OCI-LY1 (cell line): Measurements from ENCODE around the gene PCDHGA5.
"Not testable (repeated sequence)": the region's sequence is repeated elsewhere in the genome, so short reads cannot be mapped to it uniquely, and the experiment has no call there.

Experiments
- H2AFZ ChIP-seq: fragments of 200-600 bp; sonication (generic), shearing (Covaris generic); 2 replicates; pipeline ENCODE4 v1.6.0; 2014; ENCODE audit warnings: antibody characterized with exemption, mild to moderate bottlenecking, low read length
- H3F3A ChIP-seq: fragments of 200-600 bp; sonication (generic), shearing (Covaris generic); 2 replicates; pipeline ENCODE4 v1.6.0; 2014; ENCODE audit warnings: mild to moderate bottlenecking, antibody characterized with exemption, low read length, moderate library complexity; ENCODE audit not compliant: insufficient read depth
- H3K27ac ChIP-seq: fragments of 200-600 bp; sonication (generic); 2 replicates; pipeline ENCODE4 v1.5.1; 2014; ENCODE audit warnings: low read length, mixed run types, mild to moderate bottlenecking, low read depth; ENCODE audit not compliant: poor library complexity, severe bottlenecking
- H3K27me3 ChIP-seq: fragments of 200-600 bp; sonication (generic); 2 replicates; pipeline ENCODE4 v1.6.0; 2014; ENCODE audit warnings: antibody characterized with exemption, mild to moderate bottlenecking, low read length, moderate library complexity; ENCODE audit not compliant: insufficient read depth
- H3K36me3 ChIP-seq: fragments of 200-600 bp; sonication (generic); 2 replicates; pipeline ENCODE4 v1.6.1; 2014; ENCODE audit warnings: mild to moderate bottlenecking, antibody characterized with exemption, low read length, moderate library complexity, mixed read lengths; ENCODE audit not compliant: insufficient read depth
- H3K4me1 ChIP-seq: fragments of 200-600 bp; sonication (generic); 2 replicates; pipeline ENCODE4 v1.5.1; 2014; ENCODE audit warnings: mild to moderate bottlenecking, low read length, moderate library complexity; ENCODE audit not compliant: insufficient read depth, severe bottlenecking
- H3K4me2 ChIP-seq: fragments of 200-600 bp; sonication (generic), shearing (Covaris generic); 2 replicates; pipeline ENCODE4 v1.6.1; 2014; ENCODE audit warnings: low read length
- H3K4me3 ChIP-seq: fragments of 200-600 bp; sonication (generic); 2 replicates; pipeline ENCODE4 v1.5.1; 2014; ENCODE audit warnings: low read length, low read depth, mild to moderate bottlenecking, mixed read lengths; ENCODE audit not compliant: poor library complexity, severe bottlenecking
- H3K79me2 ChIP-seq: fragments of 200-600 bp; shearing (Covaris generic); 2 replicates; pipeline ENCODE4 v1.6.1; 2016; ENCODE audit warnings: mixed run types, low read length, mixed read lengths; ENCODE audit not compliant: insufficient read depth
- H3K9ac ChIP-seq: fragments of 200-600 bp; sonication (generic), shearing (Covaris generic); 2 replicates; pipeline ENCODE4 v1.6.1; 2014; ENCODE audit warnings: mild to moderate bottlenecking, low read length, mixed read lengths
- H3K9me2 ChIP-seq: fragments of 200-600 bp; sonication (generic), shearing (Covaris generic); 2 replicates; pipeline ENCODE4 v1.6.1; 2014; ENCODE audit warnings: low read depth, mild to moderate bottlenecking, low read length, mixed read lengths
- H3K9me3 ChIP-seq: fragments of 200-600 bp; shearing (Covaris generic); 2 replicates; pipeline ENCODE4 v1.6.1; 2014; ENCODE audit warnings: low read length, mixed read lengths
- H4K20me1 ChIP-seq: fragments of 200-600 bp; sonication (generic), shearing (Covaris generic); 2 replicates; pipeline ENCODE4 v1.6.0; 2016; ENCODE audit warnings: mild to moderate bottlenecking, low read length; ENCODE audit not compliant: insufficient read depth
- EZH2 ChIP-seq: fragments of 200-600 bp; sonication (generic), shearing (Covaris generic); IDR thresholded peaks from 2 replicates; pipeline ENCODE4 v1.8.0; 2017; ENCODE audit warnings: borderline replicate concordance, mixed run types, mild to moderate bottlenecking, antibody characterized with exemption, low read length, moderate library complexity, mixed read lengths
- TF ChIP-seq, protein P1 (sequence below): fragments of 200-600 bp; sonication (generic), shearing (Covaris generic); IDR thresholded peaks from 2 replicates; pipeline ENCODE4 v1.5.1; 2017; ENCODE audit warnings: mild to moderate bottlenecking, antibody characterized with exemption, low read length, moderate library complexity, mixed read lengths

PCDHGA5 gene

DNA sequence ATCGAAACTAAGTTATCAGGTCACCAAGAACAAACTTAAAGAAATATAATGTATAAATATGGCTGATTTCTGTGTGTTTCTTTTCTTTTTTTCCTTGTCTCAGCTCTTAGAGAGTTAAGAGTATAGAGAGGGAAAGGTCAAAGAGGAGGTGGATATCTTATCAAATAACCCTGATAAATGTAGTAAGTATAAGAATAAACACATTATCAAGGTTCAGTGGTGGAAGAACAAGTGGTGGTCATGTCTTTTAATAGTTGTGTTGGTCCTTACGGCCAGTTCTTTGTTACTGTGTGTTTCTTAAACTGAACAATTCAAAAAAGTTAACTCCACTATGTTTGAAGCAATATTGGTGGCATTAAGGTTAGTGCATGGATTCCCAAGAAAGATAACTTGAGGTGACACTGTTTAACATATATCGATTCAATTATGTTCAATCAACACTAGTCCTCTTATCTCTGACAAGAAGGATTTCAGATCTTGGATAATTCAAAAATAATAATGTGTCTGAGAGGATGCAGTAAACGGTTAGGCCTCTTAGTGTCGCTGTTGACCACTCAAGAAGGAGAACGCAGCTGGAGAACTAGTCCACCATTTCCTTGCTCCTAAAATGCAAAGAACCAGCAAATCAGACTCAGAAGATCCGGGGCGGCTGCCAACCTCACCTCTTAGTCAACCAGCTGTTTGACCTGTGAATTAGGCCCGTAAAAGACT is 20.6 kb upstream of the PCDHGA5 start, which contains the start of gene PCDHGA3:
Gene PCDHGA3, plus strand, starts transcription at position 588 of the 711 bp plus-strand sequence. CDS start 205 bp downstream, outside the sequence.
- Histone ChIP-seq H3K9me3 (peaks cover 25% of the 10 kb centered on the region), H3K4me1 (no peaks in the 10 kb centered on the region), H2AFZ (no peak within 1 kb of the TSS), H3K36me3 (no peaks in the 10 kb centered on the region), H3K9me2 (no peaks in the 10 kb centered on the region), H3K27ac (no peak within 1 kb of the TSS), H3K27me3 (no peaks in the 10 kb centered on the region), H3K4me3 (no peak within 1 kb of the TSS), H4K20me1 (no peaks in the 10 kb centered on the region), H3K4me2 (no peak within 1 kb of the TSS), H3F3A (no peaks in the 10 kb centered on the region), H3K79me2 (no peaks in the 10 kb centered on the region), H3K9ac (no peak within 1 kb of the TSS)
- TF ChIP-seq, protein P1, sequence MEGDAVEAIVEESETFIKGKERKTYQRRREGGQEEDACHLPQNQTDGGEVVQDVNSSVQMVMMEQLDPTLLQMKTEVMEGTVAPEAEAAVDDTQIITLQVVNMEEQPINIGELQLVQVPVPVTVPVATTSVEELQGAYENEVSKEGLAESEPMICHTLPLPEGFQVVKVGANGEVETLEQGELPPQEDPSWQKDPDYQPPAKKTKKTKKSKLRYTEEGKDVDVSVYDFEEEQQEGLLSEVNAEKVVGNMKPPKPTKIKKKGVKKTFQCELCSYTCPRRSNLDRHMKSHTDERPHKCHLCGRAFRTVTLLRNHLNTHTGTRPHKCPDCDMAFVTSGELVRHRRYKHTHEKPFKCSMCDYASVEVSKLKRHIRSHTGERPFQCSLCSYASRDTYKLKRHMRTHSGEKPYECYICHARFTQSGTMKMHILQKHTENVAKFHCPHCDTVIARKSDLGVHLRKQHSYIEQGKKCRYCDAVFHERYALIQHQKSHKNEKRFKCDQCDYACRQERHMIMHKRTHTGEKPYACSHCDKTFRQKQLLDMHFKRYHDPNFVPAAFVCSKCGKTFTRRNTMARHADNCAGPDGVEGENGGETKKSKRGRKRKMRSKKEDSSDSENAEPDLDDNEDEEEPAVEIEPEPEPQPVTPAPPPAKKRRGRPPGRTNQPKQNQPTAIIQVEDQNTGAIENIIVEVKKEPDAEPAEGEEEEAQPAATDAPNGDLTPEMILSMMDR = peak; percentile 21; the same call in 1 of the 2 replicates
- TF ChIP-seq EZH2 = no peak

DNA sequence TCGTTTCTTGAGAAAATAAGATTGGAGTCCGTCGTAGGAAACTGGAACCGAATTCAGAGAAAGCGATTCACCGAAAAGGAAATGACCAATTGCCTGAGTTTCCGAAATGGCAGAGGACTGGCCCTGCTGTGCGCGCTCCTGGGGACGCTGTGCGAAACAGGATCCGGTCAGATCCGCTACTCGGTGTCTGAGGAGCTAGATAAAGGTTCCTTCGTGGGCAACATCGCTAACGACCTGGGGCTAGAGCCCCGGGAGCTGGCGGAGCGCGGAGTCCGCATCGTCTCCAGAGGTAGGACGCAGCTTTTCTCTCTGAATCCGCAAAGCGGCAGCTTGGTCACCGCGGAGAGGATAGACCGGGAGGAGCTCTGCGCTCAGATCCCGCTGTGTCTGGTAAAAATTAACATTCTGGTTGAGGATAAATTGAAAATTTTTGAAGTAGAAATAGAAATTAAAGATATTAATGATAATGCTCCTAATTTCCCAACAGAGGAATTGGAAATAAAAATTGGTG is 20.0 kb upstream of the PCDHGA5 start:
- Histone ChIP-seq H3F3A (no peaks in the 10 kb centered on the region), H3K9me2 (no peaks in the 10 kb centered on the region), H3K4me1 (no peaks in the 10 kb centered on the region), H3K9me3 (peaks cover 19% of the 10 kb centered on the region), H3K4me2 (no peak overlapping the region), H3K36me3 (no peaks in the 10 kb centered on the region), H3K79me2 (no peaks in the 10 kb centered on the region), H3K27me3 (no peaks in the 10 kb centered on the region), H2AFZ (no peak overlapping the region), H3K4me3 (no peak overlapping the region), H3K27ac (no peak overlapping the region), H4K20me1 (no peaks in the 10 kb centered on the region), H3K9ac (no peak overlapping the region)
- TF ChIP-seq, protein P1 = no peak
- TF ChIP-seq EZH2 = no peak

GRCh38 chr5:141345327-141345726 is 18.6 kb upstream of the PCDHGA5 start:
- H3K9ac ChIP-seq = no peak overlapping the region
- H4K20me1 ChIP-seq = no peaks in the 10 kb centered on the region
- no peaks in the 10 kb centered on the region for H3F3A ChIP-seq
- H3K9me2 ChIP-seq = no peaks in the 10 kb centered on the region
- H3K79me2 ChIP-seq = no peaks in the 10 kb centered on the region
- H2AFZ ChIP-seq = no peak overlapping the region
- TF ChIP-seq, protein P1 = no peak
- TF ChIP-seq EZH2 = no peak
- H3K36me3 ChIP-seq = no peaks in the 10 kb centered on the region
- H3K9me3 ChIP-seq = peaks cover 12% of the 10 kb centered on the region; the same call in 1 of the 2 replicates
- peaks cover under 1% of the 10 kb centered on the region for H3K4me1 ChIP-seq
- no peak overlapping the region for H3K27ac ChIP-seq
- H3K4me2 ChIP-seq = no peak overlapping the region
- H3K27me3 ChIP-seq = no peaks in the 10 kb centered on the region
- H3K4me3 ChIP-seq = no peak overlapping the region

DNA sequence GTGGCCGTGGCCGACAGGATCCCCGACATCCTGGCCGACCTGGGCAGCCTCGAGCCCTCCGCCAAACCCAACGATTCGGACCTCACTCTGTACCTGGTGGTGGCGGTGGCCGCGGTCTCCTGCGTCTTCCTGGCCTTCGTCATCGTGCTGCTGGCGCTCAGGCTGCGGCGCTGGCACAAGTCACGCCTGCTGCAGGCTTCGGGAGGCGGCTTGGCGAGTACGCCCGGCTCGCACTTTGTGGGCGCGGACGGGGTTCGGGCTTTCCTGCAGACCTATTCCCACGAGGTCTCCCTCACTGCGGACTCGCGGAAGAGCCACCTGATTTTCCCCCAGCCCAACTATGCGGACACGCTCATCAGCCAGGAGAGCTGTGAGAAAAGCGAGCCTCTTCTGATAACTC is 17.9 kb upstream of the PCDHGA5 start:
- H4K20me1 ChIP-seq, H3K4me3 ChIP-seq, H3K36me3 ChIP-seq, H3K9me2 ChIP-seq, H3K27ac ChIP-seq, H3K79me2 ChIP-seq, H3F3A ChIP-seq, H3K27me3 ChIP-seq, H3K9ac ChIP-seq, H3K4me1 ChIP-seq, H3K4me2 ChIP-seq, H2AFZ ChIP-seq: not testable (repeated sequence)
- peaks cover 16% of the 10 kb centered on the region; the same call in 1 of the 2 replicates for H3K9me3 ChIP-seq
